HFFc6 (cell line): ENCODE measurements around the gene HRH1. TPM values are rescaled to one million over a fixed set of nuclear protein-coding genes. Genes with fewer than 3 reads are reported as not detected.
A peak's percentile ranks its signal among the peaks of the same experiment; 100 is the strongest.

Experiments used
- DNase-seq: peaks from one replicate; pipeline ENCODE4 v3.0.0-alpha.2; 2018
- H3K27ac Mint-ChIP-seq: 2 replicates; pipeline ENCODE4 v1.8.0; 2020; ENCODE audit warnings: mild to moderate bottlenecking, mixed read lengths
- H3K27me3 Mint-ChIP-seq: 2 replicates; pipeline ENCODE4 v1.8.0; 2021; ENCODE audit warnings: mild to moderate bottlenecking, moderate library complexity, mixed read lengths; ENCODE audit not compliant: insufficient read depth
- H3K36me3 Mint-ChIP-seq: 2 replicates; pipeline ENCODE4 v1.8.0; 2021; ENCODE audit warnings: low read depth, mixed read lengths
- H3K4me1 Mint-ChIP-seq: 2 replicates; pipeline ENCODE4 v1.8.0; 2020; ENCODE audit warnings: low read depth, mixed read lengths
- H3K4me3 Mint-ChIP-seq: 2 replicates; pipeline ENCODE4 v1.8.0; 2020; ENCODE audit warnings: mild to moderate bottlenecking, moderate library complexity, mixed read lengths
- H3K9me3 Mint-ChIP-seq: 2 replicates; pipeline ENCODE4 v1.8.0; 2020; ENCODE audit warnings: mild to moderate bottlenecking, mixed read lengths
- CTCF ChIP-seq: fragments of 200-600 bp; sonication (generic); IDR thresholded peaks from 2 replicates; pipeline ENCODE4 v1.5.0; 2021; ENCODE audit warnings: antibody characterized with exemption, mild to moderate bottlenecking
- total RNA-seq, 6 experiments: library from RNA; stranded (reverse); fragmentation: NEBNext Ultra II Directional; extraction: Animal tissue kit (Norgen Biotek cat#: 25700); gene quantifications; 2 replicates in 1 of 6; 3 replicates in 5 of 6; pipeline ENCODE4 v1.2.3, GENCODE V29; 2021

The HRH1 gene
- total RNA-seq, 6 experiments from 2014 or later: 4.9 to 8.4 (median 6.4) TPM

- peaks cover 45% of the 10 kb centered on the region for H3K4me1 Mint-ChIP-seq
- H3K27ac Mint-ChIP-seq: peak overlapping the region; percentile 82
- DNase-seq: no peak
- H3K36me3 Mint-ChIP-seq: peaks cover 7% of the 10 kb centered on the region; the same call in 1 of the 2 replicates
- H3K27me3 Mint-ChIP-seq: peaks cover 3% of the 10 kb centered on the region; the same call in 1 of the 2 replicates
- H3K9me3 Mint-ChIP-seq: no peaks in the 10 kb centered on the region
- no peak overlapping the region for H3K4me3 Mint-ChIP-seq
- TF ChIP-seq CTCF: no peak
Measured at GRCh38 chr3:11168406-11168805, 14.1 kb downstream of the HRH1 start.

GRCh38 chr3:11168881-11169805, 14.8 kb downstream of the HRH1 start:
- Mint-ChIP-seq H3K36me3 (peaks cover 7% of the 10 kb centered on the region; the same call in 1 of the 2 replicates), H3K27ac (peak overlapping the region; percentile 82), H3K9me3 (no peaks in the 10 kb centered on the region), H3K4me3 (no peak overlapping the region), H3K27me3 (peaks cover 3% of the 10 kb centered on the region; the same call in 1 of the 2 replicates), H3K4me1 (peaks cover 50% of the 10 kb centered on the region)
- no peak for DNase-seq
- TF ChIP-seq CTCF: no peak

GRCh38 chr3:11170052-11170770, 15.9 kb downstream of the HRH1 start:
- Mint-ChIP-seq H3K36me3 (peaks cover 7% of the 10 kb centered on the region; the same call in 1 of the 2 replicates), H3K4me1 (peaks cover 52% of the 10 kb centered on the region), H3K4me3 (peak overlapping the region; percentile 18; the same call in 1 of the 2 replicates), H3K27me3 (peaks cover 3% of the 10 kb centered on the region; the same call in 1 of the 2 replicates), H3K27ac (peak overlapping the region; percentile 82), H3K9me3 (no peaks in the 10 kb centered on the region)
- no peak for TF ChIP-seq CTCF
- DNase-seq: no peak

GRCh38 chr3:11172096-11172690, 17.9 kb downstream of the HRH1 start:
- no peak for DNase-seq
- H3K36me3 Mint-ChIP-seq: peaks cover 7% of the 10 kb centered on the region; the same call in 1 of the 2 replicates
- H3K27ac Mint-ChIP-seq: peak overlapping the region; percentile 59
- H3K27me3 Mint-ChIP-seq: peaks cover 3% of the 10 kb centered on the region; the same call in 1 of the 2 replicates
- TF ChIP-seq CTCF: no peak
- H3K4me1 Mint-ChIP-seq: peaks cover 52% of the 10 kb centered on the region
- H3K9me3 Mint-ChIP-seq: no peaks in the 10 kb centered on the region
- no peak overlapping the region; the same call in 1 of the 2 replicates for H3K4me3 Mint-ChIP-seq

GRCh38 chr3:11173828-11174465, 19.7 kb downstream of the HRH1 start:
- H3K36me3 Mint-ChIP-seq: peaks cover 8% of the 10 kb centered on the region; the same call in 1 of the 2 replicates
- no peak for DNase-seq
- no peaks in the 10 kb centered on the region for H3K9me3 Mint-ChIP-seq
- peak overlapping the region; percentile 15 for H3K27ac Mint-ChIP-seq
- TF ChIP-seq CTCF: no peak
- H3K27me3 Mint-ChIP-seq: peaks cover 1% of the 10 kb centered on the region
- H3K4me3 Mint-ChIP-seq: no peak overlapping the region
- H3K4me1 Mint-ChIP-seq: peaks cover 52% of the 10 kb centered on the region
